DOHH2 (cell line): ENCODE results near the gene CLTC.

Experiments used
- H3F3A ChIP-seq: fragments of 200-600 bp; sonication (generic), shearing (Covaris generic); 2 replicates; pipeline ENCODE4 v1.6.0; 2016; ENCODE audit warnings: antibody characterized with exemption, mild to moderate bottlenecking; ENCODE audit not compliant: control insufficient read depth, insufficient read depth
- H3K27ac ChIP-seq: fragments of 200-600 bp; sonication (generic); 2 replicates; pipeline ENCODE4 v1.5.1; 2014; ENCODE audit warnings: low read depth, mild to moderate bottlenecking, low read length, moderate library complexity
- H3K27me3 ChIP-seq: fragments of 200-600 bp; sonication (generic); 2 replicates; pipeline ENCODE4 v1.6.1; 2014; ENCODE audit warnings: mild to moderate bottlenecking, low read length, mixed read lengths; ENCODE audit not compliant: control insufficient read depth
- H3K36me3 ChIP-seq: fragments of 200-600 bp; sonication (generic); 2 replicates; pipeline ENCODE4 v1.6.1; 2014; ENCODE audit warnings: mild to moderate bottlenecking, low read length, moderate library complexity, mixed read lengths; ENCODE audit not compliant: control insufficient read depth
- H3K4me1 ChIP-seq: fragments of 200-600 bp; sonication (generic); 2 replicates; pipeline ENCODE4 v1.6.1; 2014; ENCODE audit warnings: mild to moderate bottlenecking, low read length, mixed read lengths; ENCODE audit not compliant: control insufficient read depth
- H3K4me2 ChIP-seq: fragments of 200-600 bp; sonication (generic); 2 replicates; pipeline ENCODE4 v1.6.0; 2014; ENCODE audit warnings: mild to moderate bottlenecking, low read length, moderate library complexity
- H3K4me3 ChIP-seq: fragments of 200-600 bp; sonication (generic); 2 replicates; pipeline ENCODE4 v1.5.1; 2014; ENCODE audit warnings: mild to moderate bottlenecking, low read length, mixed read lengths
- H3K79me2 ChIP-seq: fragments of 200-600 bp; sonication (generic); 2 replicates; pipeline ENCODE4 v1.6.1; 2014; ENCODE audit warnings: mild to moderate bottlenecking, low read length, mixed read lengths; ENCODE audit not compliant: control insufficient read depth
- H3K9me2 ChIP-seq: fragments of 200-600 bp; sonication (generic); replicated peaks from 2 replicates; pipeline ENCODE4 v1.6.1; 2014; ENCODE audit warnings: mild to moderate bottlenecking, low read length, mixed read lengths; ENCODE audit not compliant: control insufficient read depth
- H3K9me3 ChIP-seq: fragments of 200-600 bp; sonication (generic); 2 replicates; pipeline ENCODE4 v1.6.1; 2014; ENCODE audit warnings: antibody characterized with exemption, low read length, mixed read lengths; ENCODE audit not compliant: control insufficient read depth, insufficient read depth
- H4K20me1 ChIP-seq: fragments of 200-600 bp; sonication (generic); 2 replicates; pipeline ENCODE4 v1.6.0; 2014; ENCODE audit warnings: low read depth, mild to moderate bottlenecking, antibody characterized with exemption, low read length, moderate library complexity; ENCODE audit not compliant: control insufficient read depth, insufficient read depth
- CTCF ChIP-seq: fragments of 200-600 bp; sonication (generic); IDR thresholded peaks from one replicate; pipeline ENCODE4 v1.5.1; 2014; ENCODE audit warnings: antibody characterized with exemption, mild to moderate bottlenecking, low read depth, low read length; ENCODE audit not compliant: poor library complexity, severe bottlenecking
- EZH2phosphoT487 ChIP-seq: fragments of 200-600 bp; sonication (generic); IDR thresholded peaks from 2 replicates; pipeline ENCODE4 v1.6.1; 2017; ENCODE audit warnings: borderline replicate concordance, mild to moderate bottlenecking, antibody characterized with exemption, low read length, moderate library complexity, mixed read lengths

CLTC gene

GRCh38 chr17:59611503-59611902 is 8.2 kb upstream of the CLTC start:
- H3K36me3 ChIP-seq: peaks cover 18% of the 10 kb centered on the region
- no peak for TF ChIP-seq EZH2phosphoT487
- TF ChIP-seq CTCF: no peak
- no peaks in the 10 kb centered on the region for H4K20me1 ChIP-seq
- H3K9me3 ChIP-seq: no peaks in the 10 kb centered on the region
- no peaks in the 10 kb centered on the region for H3K27me3 ChIP-seq
- H3K79me2 ChIP-seq: no peaks in the 10 kb centered on the region
- no peak overlapping the region for H3K4me3 ChIP-seq
- H3K27ac ChIP-seq: no peak overlapping the region
- no peaks in the 10 kb centered on the region for H3K4me1 ChIP-seq
- 0 out of 2 replicates have a peak, but pooled peaks cover 4% of the 10 kb centered on the region for H3F3A ChIP-seq
- H3K9me2 ChIP-seq: no peaks in the 10 kb centered on the region
- H3K4me2 ChIP-seq: no peak overlapping the region

DNA sequence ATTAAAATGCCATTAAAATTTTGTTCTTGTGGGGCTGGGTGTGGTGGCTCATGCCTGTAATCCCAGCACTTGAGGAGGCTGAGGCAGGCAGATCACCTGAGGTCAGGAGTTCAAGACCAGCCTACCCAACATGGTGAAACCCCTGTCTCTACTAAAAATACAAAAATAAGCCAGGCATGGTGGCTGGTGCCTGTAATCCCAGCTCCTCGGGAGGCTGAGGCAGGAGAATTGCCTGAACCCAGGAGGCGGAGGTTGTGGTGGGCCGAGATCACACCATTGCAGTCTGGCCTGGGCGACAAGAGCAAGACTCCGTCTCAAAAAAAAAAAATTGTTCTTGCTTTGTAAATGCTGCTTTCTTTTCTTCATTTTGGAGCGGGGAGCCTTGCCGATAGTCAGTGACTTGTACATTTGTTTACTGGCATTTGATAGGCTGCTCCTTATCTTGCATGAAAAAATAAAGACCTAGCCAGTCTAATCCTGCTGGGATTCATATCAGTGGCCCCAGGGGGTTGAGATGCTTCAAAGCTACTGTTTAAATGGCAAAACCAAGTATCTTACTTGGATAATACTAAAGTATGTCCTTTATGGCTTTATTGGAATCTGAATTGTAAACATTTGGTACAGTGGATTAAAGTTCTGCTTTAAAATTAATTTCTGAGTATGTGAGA is 3.3 kb upstream of the CLTC start:
- Histone ChIP-seq H3K27me3 (no peaks in the 10 kb centered on the region), H3K36me3 (peaks cover 18% of the 10 kb centered on the region), H4K20me1 (peaks cover 7% of the 10 kb centered on the region), H3K4me3 (no peak overlapping the region), H3F3A (peaks cover 17% of the 10 kb centered on the region), H3K9me2 (no peaks in the 10 kb centered on the region), H3K9me3 (no peaks in the 10 kb centered on the region), H3K4me1 (peaks cover 16% of the 10 kb centered on the region), H3K79me2 (peaks cover 43% of the 10 kb centered on the region), H3K27ac (no peak overlapping the region), H3K4me2 (no peak overlapping the region)
- TF ChIP-seq CTCF (no peak), EZH2phosphoT487 (no peak)

DNA sequence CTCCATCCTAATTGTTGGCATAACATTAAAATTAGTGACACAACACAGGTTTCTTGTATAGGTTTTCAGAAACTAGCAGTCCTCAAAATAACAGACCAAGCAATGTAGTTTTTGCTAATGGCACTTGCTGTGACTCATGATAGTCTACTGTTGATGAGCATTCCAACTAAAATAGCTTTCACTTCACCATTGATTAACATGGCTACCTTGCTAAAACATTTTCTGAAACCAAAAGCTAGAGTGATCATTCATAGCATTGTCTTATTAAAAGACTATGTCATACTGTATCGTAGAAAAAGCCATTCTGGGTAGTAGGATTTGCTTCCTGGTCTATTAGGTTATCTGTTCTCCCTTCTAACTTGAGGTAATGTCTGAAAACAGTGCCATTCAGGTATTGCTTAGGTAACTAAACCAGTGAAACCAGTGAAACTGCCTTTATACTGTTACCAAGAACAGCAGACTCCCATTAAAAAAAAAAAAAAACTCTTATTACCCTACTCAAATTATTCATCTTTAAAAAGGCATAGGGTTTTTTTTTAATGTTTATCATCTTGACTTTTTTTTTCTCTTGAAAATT is 2.5 kb upstream of the CLTC start:
- no peaks in the 10 kb centered on the region for H3K27me3 ChIP-seq
- H4K20me1 ChIP-seq: peaks cover 11% of the 10 kb centered on the region
- H3K4me2 ChIP-seq: peak overlapping the region; percentile 94
- peaks cover 25% of the 10 kb centered on the region for H3K36me3 ChIP-seq
- peaks cover 24% of the 10 kb centered on the region for H3K4me1 ChIP-seq
- H3K79me2 ChIP-seq: peaks cover 51% of the 10 kb centered on the region
- peak overlapping the region; percentile 97 for H3K4me3 ChIP-seq
- TF ChIP-seq EZH2phosphoT487 (no peak), CTCF (no peak)
- H3K9me3 ChIP-seq: no peaks in the 10 kb centered on the region
- no peaks in the 10 kb centered on the region for H3K9me2 ChIP-seq
- peaks cover 26% of the 10 kb centered on the region for H3F3A ChIP-seq
- H3K27ac ChIP-seq: peak overlapping the region; percentile 87; the same call in 1 of the 2 replicates
